ENCODE data around the gene FOXD3.
"Not testable (repeated sequence)": the region's sequence is repeated elsewhere in the genome, so short reads cannot be mapped to it uniquely, and the experiment has no call there.

Gene FOXD3

GRCh38 chr1:63321066-63321784 is 1.1 kb upstream of the FOXD3 start:
- no peak for DNase-seq

- DNase-seq: no peak
These were observed 618 bp upstream of the FOXD3 start for GRCh38 chr1:63321785-63322113.

- DNase-seq: peak; percentile 51
These were observed 837 bp downstream of the FOXD3 start for GRCh38 chr1:63322944-63323864.

- peak; percentile 7 for DNase-seq
These were observed 1.8 kb downstream of the FOXD3 start for GRCh38 chr1:63323865-63324778.

- DNase-seq: no peak
These were observed 2.4 kb downstream of the FOXD3 start for GRCh38 chr1:63324779-63325119.

GRCh38 chr1:63325279-63325985 is 3.1 kb downstream of the FOXD3 start:
- DNase-seq: peak; percentile 12

- peak; percentile 17 for DNase-seq
These were observed 3.7 kb downstream of the FOXD3 start for GRCh38 chr1:63326106-63326472.

GRCh38 chr1:63326473-63327380 is 4.4 kb downstream of the FOXD3 start:
- no peak for DNase-seq

- DNase-seq: peak; percentile 44
These were observed 5.2 kb downstream of the FOXD3 start for GRCh38 chr1:63327417-63328054.

- no peak for DNase-seq
These were observed 5.8 kb downstream of the FOXD3 start for GRCh38 chr1:63328122-63328521.

GRCh38 chr1:63328781-63329180 is 6.4 kb downstream of the FOXD3 start:
- no peak for DNase-seq

- no peak for DNase-seq
These were observed 7.4 kb downstream of the FOXD3 start for GRCh38 chr1:63329621-63330330.

- DNase-seq: no peak
These were observed 8.1 kb downstream of the FOXD3 start for GRCh38 chr1:63330331-63330916.

GRCh38 chr1:63342402-63342801 is 20.0 kb downstream of the FOXD3 start:
- DNase-seq: no peak

- no peak for DNase-seq
These were observed 21.6 kb downstream of the FOXD3 start for GRCh38 chr1:63343922-63344321.

- no peak for DNase-seq
These were observed 28.0 kb downstream of the FOXD3 start for GRCh38 chr1:63350320-63350719.

GRCh38 chr1:63352736-63353135 is 30.4 kb downstream of the FOXD3 start:
- DNase-seq: no peak

GRCh38 chr1:63356234-63356633 is 33.9 kb downstream of the FOXD3 start:
- DNase-seq: not testable (repeated sequence)

- no peak for DNase-seq
These were observed 37.2 kb downstream of the FOXD3 start for GRCh38 chr1:63359561-63359960.

- DNase-seq: no peak
These were observed 39.7 kb downstream of the FOXD3 start for GRCh38 chr1:63362073-63362472.
